Breast epithelium (tissue), 3 donors: ENCODE data around the gene HOXD4.

Source experiments
- CTCF ChIP-seq, 3 donors: fragments of 450-650 bp; IDR thresholded peaks; one replicate each; pipeline ENCODE4 v1.5.1; 2016 to 2017; ENCODE audit warnings: antibody characterized with exemption in 3 of 3, mild to moderate bottlenecking in 3 of 3, moderate library complexity in 3 of 3
- POLR2A ChIP-seq: fragments of 450-650 bp; IDR thresholded peaks from one replicate; pipeline ENCODE4 v1.6.1; 2016; ENCODE audit warnings: antibody characterized with exemption, mild to moderate bottlenecking, moderate library complexity
- POLR2AphosphoS5 ChIP-seq, 3 donors: sonication (generic); formaldehyde crosslinking; IDR thresholded peaks; one replicate each; pipeline ENCODE4 v1.6.1; 2017; ENCODE audit warnings: antibody characterized with exemption in 3 of 3

- TF ChIP-seq CTCF (IDR thresholded peaks at IDR 0.05) (no peak), POLR2AphosphoS5 (IDR thresholded peaks at IDR 0.05) (no peak), POLR2A (no peak)
Observed at GRCh38 chr2:176155356-176156044, 4.2 kb downstream of the HOXD4 start.
